BLaER1 treated with 17β-estradiol and CSF1 and Interleukin-3, amounts not matched to agents 10 nM and 100 nM (cell line): Measurements from ENCODE around the gene CWC22.
"Not testable (repeated sequence)": the region's sequence is repeated elsewhere in the genome, so short reads cannot be mapped to it uniquely, and the experiment has no call there.

Experiments
- H3K27ac ChIP-seq, 11 experiments: shearing (Covaris generic); formaldehyde crosslinking; 2 replicates each; pipeline ENCODE4 v1.8.1; 2022
- H3K27me3 ChIP-seq, 11 experiments: shearing (Covaris generic); formaldehyde crosslinking; 2 replicates each; pipeline ENCODE4 v1.8.1; 2022
- H3K36me3 ChIP-seq, 11 experiments: shearing (Covaris generic); formaldehyde crosslinking; 2 replicates each; pipeline ENCODE4 v1.8.1; 2022
- H3K4me1 ChIP-seq, 10 experiments: shearing (Covaris generic); formaldehyde crosslinking; 2 replicates each; pipeline ENCODE4 v1.8.1; 2022
- H3K4me2 ChIP-seq, 11 experiments: shearing (Covaris generic); formaldehyde crosslinking; 2 replicates each; pipeline ENCODE4 v1.8.1; 2022
- H3K4me3 ChIP-seq, 10 experiments: shearing (Covaris generic); formaldehyde crosslinking; 2 replicates each; pipeline ENCODE4 v1.8.1; 2022
- H3K9ac ChIP-seq, 11 experiments: shearing (Covaris generic); formaldehyde crosslinking; 2 replicates each; pipeline ENCODE4 v1.8.1; 2022
- H3K9me3 ChIP-seq, 11 experiments: shearing (Covaris generic); formaldehyde crosslinking; replicated peaks in 1 of 11; 2 replicates each; pipeline ENCODE4 v1.8.1; 2022
- H4K20me1 ChIP-seq, 11 experiments: shearing (Covaris generic); formaldehyde crosslinking; 2 replicates each; pipeline ENCODE4 v1.8.1; 2022
- Cebpa-rat ChIP-seq, 11 experiments: shearing (Covaris generic); IDR thresholded peaks; 2 replicates each; pipeline ENCODE4 v1.8.1; 2022

Gene CWC22

GRCh38 chr2:180033993-180034894 is 27.1 kb upstream of the CWC22 start:
- no peak for TF ChIP-seq Cebpa-rat (IDR thresholded peaks at IDR 0.05)
- peaks cover 0 to 9% (median 7%) of the 10 kb centered on the region in 11 experiments; a peak in 8 of 22 replicates for H3K9me3 ChIP-seq
- H3K4me1 ChIP-seq: peaks cover 0 to 7% (median 0%) of the 10 kb centered on the region in 10 experiments; a peak in 2 of 20 replicates
- H3K9ac ChIP-seq: no peak overlapping the region
- H3K4me3 ChIP-seq: no peak overlapping the region
- no peaks in the 10 kb centered on the region for H3K27me3 ChIP-seq
- H3K36me3 ChIP-seq: no peaks in the 10 kb centered on the region
- no peak overlapping the region for H3K27ac ChIP-seq
- no peaks in the 10 kb centered on the region for H4K20me1 ChIP-seq
- H3K4me2 ChIP-seq: peak overlapping the region in 2 of 11 experiments; percentile 3 to 30; a peak in 2 of 22 replicates

GRCh38 chr2:180029575-180029974 is 22.5 kb upstream of the CWC22 start:
- no peak overlapping the region for H3K27ac ChIP-seq
- H3K4me3 ChIP-seq: no peak overlapping the region
- TF ChIP-seq Cebpa-rat (IDR thresholded peaks at IDR 0.05): no peak
- peaks cover 0 to 7% (median 0%) of the 10 kb centered on the region in 10 experiments; a peak in 2 of 20 replicates for H3K4me1 ChIP-seq
- H3K9me3 ChIP-seq: peaks cover 0 to 17% (median 8%) of the 10 kb centered on the region in 11 experiments; a peak in 9 of 22 replicates
- no peak overlapping the region for H3K4me2 ChIP-seq
- no peak overlapping the region for H3K9ac ChIP-seq
- no peaks in the 10 kb centered on the region for H3K27me3 ChIP-seq
- H3K36me3 ChIP-seq: no peaks in the 10 kb centered on the region
- no peaks in the 10 kb centered on the region for H4K20me1 ChIP-seq

- TF ChIP-seq Cebpa-rat (IDR thresholded peaks at IDR 0.05): no peak
- no peak overlapping the region for H3K9ac ChIP-seq
- H3K9me3 ChIP-seq: no peaks in the 10 kb centered on the region
- H3K27ac ChIP-seq: no peak overlapping the region
- no peak overlapping the region for H3K4me2 ChIP-seq
- H3K4me1 ChIP-seq: no peaks in the 10 kb centered on the region
- H3K36me3 ChIP-seq: no peaks in the 10 kb centered on the region
- H4K20me1 ChIP-seq: no peaks in the 10 kb centered on the region
- no peaks in the 10 kb centered on the region for H3K27me3 ChIP-seq
- no peak overlapping the region for H3K4me3 ChIP-seq
Measured at GRCh38 chr2:180021850-180022249, 14.8 kb upstream of the CWC22 start.

GRCh38 chr2:180017784-180018183 is 10.7 kb upstream of the CWC22 start:
- no peak overlapping the region for H3K9ac ChIP-seq
- H3K4me3 ChIP-seq: no peak overlapping the region
- H3K4me1 ChIP-seq: no peaks in the 10 kb centered on the region; a peak in 3 of 20 replicates
- no peaks in the 10 kb centered on the region for H3K9me3 ChIP-seq
- H3K27me3 ChIP-seq: no peaks in the 10 kb centered on the region
- TF ChIP-seq Cebpa-rat (IDR thresholded peaks at IDR 0.05): no peak
- H3K36me3 ChIP-seq: no peaks in the 10 kb centered on the region
- no peaks in the 10 kb centered on the region for H4K20me1 ChIP-seq
- H3K4me2 ChIP-seq: no peak overlapping the region
- no peak overlapping the region for H3K27ac ChIP-seq

- H3K4me2 ChIP-seq: no peak overlapping the region
- no peak overlapping the region for H3K27ac ChIP-seq
- H3K9me3 ChIP-seq: no peaks in the 10 kb centered on the region
- H3K4me3 ChIP-seq: no peak overlapping the region
- no peaks in the 10 kb centered on the region for H3K27me3 ChIP-seq
- no peak overlapping the region for H3K9ac ChIP-seq
- no peaks in the 10 kb centered on the region; a peak in 3 of 20 replicates for H3K4me1 ChIP-seq
- no peaks in the 10 kb centered on the region for H4K20me1 ChIP-seq
- H3K36me3 ChIP-seq: no peaks in the 10 kb centered on the region
- no peak for TF ChIP-seq Cebpa-rat (IDR thresholded peaks at IDR 0.05)
Measured at GRCh38 chr2:180016937-180017336, 9.8 kb upstream of the CWC22 start.

DNA sequence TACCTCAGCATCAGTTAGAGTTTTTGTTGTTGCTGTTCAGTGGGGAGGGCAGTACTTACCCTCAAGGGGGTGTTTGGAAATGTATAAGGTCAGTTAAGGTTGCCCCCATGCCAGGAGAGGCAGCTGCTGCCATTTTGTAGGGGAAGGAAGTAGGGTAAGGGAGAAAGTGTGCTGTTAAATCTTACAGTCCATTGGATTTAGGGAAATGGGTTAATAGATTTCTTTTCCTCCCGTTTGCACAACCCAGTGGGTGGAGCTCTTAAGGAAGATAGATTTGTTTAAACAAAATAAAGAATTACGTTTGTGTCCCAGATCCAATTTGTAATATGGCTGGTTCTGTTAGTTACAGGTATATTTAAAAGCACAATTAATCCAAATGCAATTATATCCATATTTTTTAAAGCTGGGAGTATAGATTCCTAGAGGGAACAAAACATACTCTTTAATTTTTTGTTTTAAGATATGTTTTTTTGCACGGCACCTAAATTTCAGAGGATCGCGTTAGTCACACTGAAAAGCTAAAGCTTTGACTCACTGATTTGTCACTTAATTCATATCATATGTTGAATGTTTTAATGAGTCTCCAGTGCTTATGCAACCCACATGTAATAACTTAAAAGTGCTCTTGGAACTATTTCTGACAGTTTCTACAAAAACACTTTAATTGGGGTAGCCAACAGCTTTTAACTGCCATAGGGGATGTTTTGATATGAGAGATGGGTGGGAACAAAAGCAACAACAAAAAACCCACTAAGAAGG is 9.0 kb upstream of the CWC22 start:
- H3K27me3 ChIP-seq: no peaks in the 10 kb centered on the region
- no peaks in the 10 kb centered on the region for H3K9me3 ChIP-seq
- no peak overlapping the region for H3K9ac ChIP-seq
- H3K4me3 ChIP-seq: no peak overlapping the region
- no peaks in the 10 kb centered on the region for H3K36me3 ChIP-seq
- no peaks in the 10 kb centered on the region for H4K20me1 ChIP-seq
- H3K4me1 ChIP-seq: peaks cover 3 to 6% (median 5%) of the 10 kb centered on the region in 10 experiments
- H3K4me2 ChIP-seq: no peak overlapping the region
- no peak overlapping the region for H3K27ac ChIP-seq
- no peak for TF ChIP-seq Cebpa-rat (IDR thresholded peaks at IDR 0.05)

- no peaks in the 10 kb centered on the region for H3K36me3 ChIP-seq
- H3K27me3 ChIP-seq: no peaks in the 10 kb centered on the region
- H3K9ac ChIP-seq: no peak overlapping the region
- H3K27ac ChIP-seq: no peak overlapping the region
- H4K20me1 ChIP-seq: no peaks in the 10 kb centered on the region
- no peak overlapping the region for H3K4me2 ChIP-seq
- H3K4me3 ChIP-seq: no peak overlapping the region
- TF ChIP-seq Cebpa-rat (IDR thresholded peaks at IDR 0.05): no peak
- H3K9me3 ChIP-seq: no peaks in the 10 kb centered on the region
- peaks cover 13 to 23% (median 16%) of the 10 kb centered on the region in 10 experiments for H3K4me1 ChIP-seq
Measured at GRCh38 chr2:180012523-180012922, 5.4 kb upstream of the CWC22 start.

GRCh38 chr2:180010701-180011100 is 3.6 kb upstream of the CWC22 start:
- Histone ChIP-seq H3K4me3 (no peak overlapping the region; a peak in 1 of 20 replicates), H4K20me1 (no peaks in the 10 kb centered on the region), H3K27me3 (no peaks in the 10 kb centered on the region), H3K4me1 (peaks cover 18 to 31% (median 22%) of the 10 kb centered on the region in 10 experiments), H3K36me3 (no peaks in the 10 kb centered on the region), H3K9me3 (no peaks in the 10 kb centered on the region), H3K9ac (no peak overlapping the region), H3K4me2 (peak overlapping the region; percentile 36 to 80 (median 63)), H3K27ac (peak overlapping the region in 4 of 11 experiments; percentile 21 to 48 (median 42); a peak in 6 of 22 replicates)
- no peak for TF ChIP-seq Cebpa-rat (IDR thresholded peaks at IDR 0.05)

- H4K20me1 ChIP-seq: peaks cover 3 to 31% (median 17%) of the 10 kb centered on the region in 11 experiments; a peak in 13 of 22 replicates
- peaks cover 21 to 68% (median 31%) of the 10 kb centered on the region in 10 experiments for H3K4me1 ChIP-seq
- H3K4me3 ChIP-seq: peak overlapping the region; percentile 80 to 91 (median 88)
- H3K9me3 ChIP-seq: no peaks in the 10 kb centered on the region
- H3K4me2 ChIP-seq: peak overlapping the region; percentile 79 to 94 (median 88)
- peak overlapping the region; percentile 89 to 98 (median 94) for H3K27ac ChIP-seq
- H3K27me3 ChIP-seq: no peaks in the 10 kb centered on the region
- TF ChIP-seq Cebpa-rat (IDR thresholded peaks at IDR 0.05): no peak
- peaks cover 0 to 10% (median 0%) of the 10 kb centered on the region in 11 experiments; a peak in 4 of 22 replicates for H3K36me3 ChIP-seq
- peak overlapping the region; percentile 89 to 97 (median 92) for H3K9ac ChIP-seq
Measured at GRCh38 chr2:180006231-180006630, 866 bp downstream of the CWC22 start.

GRCh38 chr2:180005465-180005864 is 1.6 kb downstream of the CWC22 start:
- Histone ChIP-seq H4K20me1 (peaks cover 5 to 39% (median 21%) of the 10 kb centered on the region in 11 experiments; a peak in 14 of 22 replicates), H3K4me2 (peak overlapping the region; percentile 79 to 94 (median 88)), H3K9ac (peak overlapping the region in 3 of 11 experiments; percentile 95 to 97 (median 96); a peak in 6 of 22 replicates), H3K4me1 (peaks cover 13 to 61% (median 23%) of the 10 kb centered on the region in 10 experiments), H3K4me3 (peak overlapping the region; percentile 80 to 91 (median 88); a peak in 15 of 20 replicates)
- H3K27ac ChIP-seq, H3K27me3 ChIP-seq, H3K36me3 ChIP-seq, H3K9me3 ChIP-seq: not testable (repeated sequence)
